Activated CD4-positive, alpha-beta T cell treated with anti-CD3 and anti-CD28 coated beads, Interleukin-2, amount 10 ng/mL, durations not matched to agents 24 days and 14 days (primary cell): ENCODE measurements around the gene CASK. TPM values are rescaled to one million over a fixed set of nuclear protein-coding genes. Genes with fewer than 3 reads are reported as not detected.

Experiments
- DNase-seq: peaks from one replicate; pipeline ENCODE4 v3.0.0; 2022
- H3K27ac Mint-ChIP-seq: one replicate; pipeline ENCODE4 v1.8.0; 2022; ENCODE audit warnings: mild to moderate bottlenecking, mixed read lengths
- H3K27me3 Mint-ChIP-seq: one replicate; pipeline ENCODE4 v1.8.0; 2022; ENCODE audit warnings: mixed read lengths
- H3K36me3 Mint-ChIP-seq: one replicate; pipeline ENCODE4 v1.8.0; 2022; ENCODE audit warnings: low read depth, mild to moderate bottlenecking, mixed read lengths
- H3K4me1 Mint-ChIP-seq: one replicate; pipeline ENCODE4 v1.8.0; 2021; ENCODE audit warnings: mixed read lengths
- H3K4me3 Mint-ChIP-seq: one replicate; pipeline ENCODE4 v1.8.0; 2022; ENCODE audit warnings: mild to moderate bottlenecking, moderate library complexity, mixed read lengths
- H3K9me3 Mint-ChIP-seq: one replicate; pipeline ENCODE4 v1.8.0; 2021; ENCODE audit warnings: mixed read lengths
- intact Hi-C: fragments of 100-400 bp; cut with micrococcal nuclease; formaldehyde crosslinking; loops from one replicate; pipeline ENCODE4 v1.15.1; 2023
- total RNA-seq: library from RNA; stranded (reverse); gene quantifications from 2 replicates; pipeline ENCODE4 v1.2.3, GENCODE V29; 2022

The CASK gene
- total RNA-seq, 1 donor from 2014 or later, result 19.3 TPM

- no peak for DNase-seq
- intact Hi-C loops, result no loop called here
- H3K27ac Mint-ChIP-seq, result no peak overlapping the region
- no peaks in the 10 kb centered on the region for H3K36me3 Mint-ChIP-seq
- no peaks in the 10 kb centered on the region for H3K9me3 Mint-ChIP-seq
- no peaks in the 10 kb centered on the region for H3K27me3 Mint-ChIP-seq
- no peak overlapping the region for H3K4me3 Mint-ChIP-seq
- H3K4me1 Mint-ChIP-seq, result no peaks in the 10 kb centered on the region
Measured at GRCh38 chrX:41491267-41492004, 431.9 kb downstream of the CASK start.

GRCh38 chrX:41490446-41490845, 432.9 kb downstream of the CASK start:
- Mint-ChIP-seq H3K9me3 (no peaks in the 10 kb centered on the region), H3K27me3 (no peaks in the 10 kb centered on the region), H3K27ac (no peak overlapping the region), H3K4me1 (no peaks in the 10 kb centered on the region), H3K4me3 (no peak overlapping the region), H3K36me3 (no peaks in the 10 kb centered on the region)
- intact Hi-C loops, result no loop called here
- DNase-seq, result no peak

DNA sequence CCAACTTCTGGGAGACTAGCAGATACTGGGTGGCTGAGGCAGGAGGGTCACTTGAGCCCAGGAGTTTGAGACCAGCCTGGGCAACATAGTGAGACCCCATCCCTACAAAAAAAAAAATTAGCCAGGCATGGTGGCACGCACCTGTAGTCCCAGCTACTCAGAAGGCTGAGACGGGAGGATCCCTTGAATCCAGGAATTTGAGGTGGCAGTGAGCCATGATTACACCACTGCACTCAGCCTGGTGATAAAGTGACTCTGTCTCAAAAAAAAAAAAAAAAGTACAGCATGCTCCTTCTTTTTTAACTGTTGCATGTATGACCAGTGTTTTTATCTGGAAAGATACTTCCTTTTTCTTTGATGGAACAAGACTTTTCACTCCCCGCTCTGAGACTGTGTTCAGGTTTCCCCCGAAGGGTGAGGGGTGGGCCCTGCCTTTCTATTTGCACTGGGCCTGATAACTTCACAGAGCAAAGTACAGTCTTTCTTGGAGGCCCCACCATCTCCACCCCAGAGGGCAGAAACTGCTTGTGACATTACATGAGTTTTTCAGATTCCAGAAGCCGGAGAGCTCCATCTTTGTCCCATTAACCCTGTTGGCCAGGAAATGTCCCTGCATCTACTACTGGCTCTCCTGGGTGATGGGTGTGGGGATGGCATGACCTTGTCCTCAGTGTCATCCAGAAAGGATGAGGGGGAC, 441.1 kb downstream of the CASK start:
- intact Hi-C loops, result no loop called here
- H3K27me3 Mint-ChIP-seq, result no peaks in the 10 kb centered on the region
- H3K36me3 Mint-ChIP-seq, result no peaks in the 10 kb centered on the region

DNA sequence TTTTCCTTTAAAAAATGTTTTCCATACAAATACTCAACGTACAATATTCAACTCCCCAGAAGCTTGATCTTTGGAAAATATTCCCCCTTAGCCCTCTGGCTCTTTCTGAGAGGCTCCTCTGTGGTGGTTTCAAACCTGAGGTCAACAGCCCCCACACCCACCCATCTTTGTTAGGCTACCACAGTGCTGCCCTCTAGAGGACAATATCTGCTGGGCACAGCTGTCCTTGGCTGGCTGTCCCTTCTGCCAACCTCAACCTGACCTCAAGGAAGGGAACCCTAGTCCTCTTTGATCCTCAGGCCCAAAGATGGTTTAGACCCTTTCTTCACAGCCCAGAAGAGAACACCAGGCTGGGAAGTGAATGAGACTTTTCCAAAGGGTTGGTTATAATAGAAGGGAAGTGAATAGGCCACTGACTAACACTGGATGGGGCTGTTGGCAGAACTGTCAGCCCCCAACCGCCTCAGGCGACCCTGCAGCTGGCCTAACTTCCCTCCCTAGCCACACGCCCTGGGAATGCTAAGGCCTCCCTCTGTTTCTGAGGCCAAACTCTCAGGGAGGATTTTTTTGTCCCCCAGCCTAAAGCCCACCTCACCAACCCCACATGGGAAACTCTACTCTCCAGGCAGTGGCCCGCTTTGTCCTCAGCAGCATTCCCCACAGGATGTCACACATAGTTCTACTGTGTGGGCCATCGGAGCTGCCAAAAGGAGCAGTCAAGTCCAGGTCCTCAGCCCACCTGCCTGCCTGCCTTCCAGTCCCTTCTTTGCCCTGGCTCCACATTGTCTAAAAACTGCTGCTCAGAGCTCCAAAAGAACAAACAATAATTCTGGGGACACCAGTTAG, 441.9 kb downstream of the CASK start:
- H3K4me3 Mint-ChIP-seq, result no peak overlapping the region
- no peaks in the 10 kb centered on the region for H3K36me3 Mint-ChIP-seq
- H3K4me1 Mint-ChIP-seq, result peaks cover 2% of the 10 kb centered on the region
- no peaks in the 10 kb centered on the region for H3K9me3 Mint-ChIP-seq
- no peaks in the 10 kb centered on the region for H3K27me3 Mint-ChIP-seq
- intact Hi-C loops, result no loop called here
- no peak overlapping the region for H3K27ac Mint-ChIP-seq
- DNase-seq, result peak; percentile 61

More for the DNA sequence above, 441.1 kb downstream of the CASK start:
- H3K9me3 Mint-ChIP-seq, result no peaks in the 10 kb centered on the region
- peaks cover 2% of the 10 kb centered on the region for H3K4me1 Mint-ChIP-seq
- H3K4me3 Mint-ChIP-seq, result no peak overlapping the region
- no peak for DNase-seq
- no peak overlapping the region for H3K27ac Mint-ChIP-seq

DNA sequence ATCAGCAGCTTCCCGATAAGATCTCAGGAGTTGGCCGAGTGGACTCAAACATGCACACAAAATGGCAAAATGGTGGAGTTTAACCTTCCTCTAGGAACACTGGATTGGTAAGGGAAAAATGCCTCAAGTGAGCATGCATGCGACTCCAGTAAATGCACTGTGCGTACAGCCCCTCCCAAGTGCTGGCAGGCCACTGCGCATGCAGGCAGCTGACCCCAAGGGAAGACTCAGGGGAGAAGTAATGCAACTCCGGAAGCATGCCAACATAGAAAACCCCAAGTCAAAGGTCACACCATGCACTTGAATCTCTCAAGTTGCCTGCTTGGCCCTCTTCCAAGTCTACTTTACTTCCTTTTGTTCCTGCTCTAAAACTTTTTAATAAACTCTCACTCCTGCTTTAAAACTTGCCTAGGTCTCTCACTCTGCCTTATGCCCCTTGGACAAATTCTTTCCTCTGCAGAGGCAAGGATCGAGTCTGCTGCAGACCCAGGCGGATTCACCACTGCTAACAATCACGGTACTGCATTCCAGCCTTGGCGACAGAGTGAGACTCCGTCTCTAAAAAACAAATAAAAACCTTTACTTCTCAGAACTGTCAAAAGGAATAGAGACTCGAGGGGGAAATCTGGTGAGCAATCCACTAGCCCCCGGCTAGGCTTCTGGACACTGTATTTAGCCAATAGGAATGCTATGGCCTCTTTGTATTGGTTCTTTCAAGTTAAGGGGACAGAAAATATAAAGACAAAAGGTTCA, 442.7 kb downstream of the CASK start:
- H3K27ac Mint-ChIP-seq, result no peak overlapping the region
- no peaks in the 10 kb centered on the region for H3K36me3 Mint-ChIP-seq
- peaks cover 2% of the 10 kb centered on the region for H3K4me1 Mint-ChIP-seq
- no peak overlapping the region for H3K4me3 Mint-ChIP-seq
- H3K27me3 Mint-ChIP-seq, result no peaks in the 10 kb centered on the region
- no peaks in the 10 kb centered on the region for H3K9me3 Mint-ChIP-seq
- DNase-seq, result no peak
- intact Hi-C loops, result no loop called here

GRCh38 chrX:41478381-41478911, 444.9 kb downstream of the CASK start:
- no peak for DNase-seq
- H3K27me3 Mint-ChIP-seq, result no peaks in the 10 kb centered on the region
- H3K4me1 Mint-ChIP-seq, result peaks cover 2% of the 10 kb centered on the region
- H3K4me3 Mint-ChIP-seq, result no peak overlapping the region
- H3K9me3 Mint-ChIP-seq, result no peaks in the 10 kb centered on the region
- intact Hi-C loops, result no loop called here
- H3K27ac Mint-ChIP-seq, result no peak overlapping the region
- no peaks in the 10 kb centered on the region for H3K36me3 Mint-ChIP-seq

DNA sequence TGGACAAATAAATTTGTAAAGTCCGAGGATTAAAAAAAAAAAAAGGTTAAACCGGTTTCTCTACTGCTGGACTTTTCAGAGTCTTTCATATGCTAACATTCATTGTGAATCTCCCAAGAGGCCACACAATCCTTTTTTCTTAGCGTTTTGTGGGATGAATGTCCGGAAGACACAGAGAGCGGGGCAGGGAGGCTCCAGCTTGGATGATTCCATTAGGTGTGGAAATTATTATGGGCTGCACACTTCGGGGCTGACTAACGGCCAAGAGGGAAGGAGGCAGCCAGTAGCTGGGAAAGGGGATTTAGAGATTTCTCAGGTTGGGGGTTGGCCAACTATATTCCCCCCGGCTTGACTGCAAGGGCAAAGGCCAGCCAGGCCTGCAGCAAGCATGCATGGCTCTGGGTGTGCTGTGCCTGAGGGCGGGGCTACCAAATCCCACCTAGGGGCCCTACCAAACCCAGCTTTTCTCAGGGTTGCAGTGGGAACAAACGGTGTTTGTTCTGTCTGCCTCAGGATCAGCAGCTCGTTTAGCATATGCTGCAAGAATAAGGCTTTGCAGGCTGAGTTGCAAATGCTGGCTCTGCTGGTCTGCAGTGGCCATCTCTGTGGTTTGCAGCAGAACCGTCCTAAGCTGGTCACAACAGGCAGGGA, 447.6 kb downstream of the CASK start:
- Mint-ChIP-seq H3K27me3 (no peaks in the 10 kb centered on the region), H3K4me1 (no peaks in the 10 kb centered on the region), H3K9me3 (no peaks in the 10 kb centered on the region), H3K4me3 (no peak overlapping the region), H3K27ac (no peak overlapping the region), H3K36me3 (no peaks in the 10 kb centered on the region)
- intact Hi-C loops, result no loop called here
- DNase-seq, result no peak

- Mint-ChIP-seq H3K4me3 (no peak overlapping the region), H3K4me1 (no peaks in the 10 kb centered on the region), H3K27me3 (no peaks in the 10 kb centered on the region), H3K27ac (no peak overlapping the region), H3K36me3 (no peaks in the 10 kb centered on the region), H3K9me3 (no peaks in the 10 kb centered on the region)
- no peak for DNase-seq
- intact Hi-C loops, result no loop called here
Measured at GRCh38 chrX:41475191-41475590, 448.2 kb downstream of the CASK start.

DNA sequence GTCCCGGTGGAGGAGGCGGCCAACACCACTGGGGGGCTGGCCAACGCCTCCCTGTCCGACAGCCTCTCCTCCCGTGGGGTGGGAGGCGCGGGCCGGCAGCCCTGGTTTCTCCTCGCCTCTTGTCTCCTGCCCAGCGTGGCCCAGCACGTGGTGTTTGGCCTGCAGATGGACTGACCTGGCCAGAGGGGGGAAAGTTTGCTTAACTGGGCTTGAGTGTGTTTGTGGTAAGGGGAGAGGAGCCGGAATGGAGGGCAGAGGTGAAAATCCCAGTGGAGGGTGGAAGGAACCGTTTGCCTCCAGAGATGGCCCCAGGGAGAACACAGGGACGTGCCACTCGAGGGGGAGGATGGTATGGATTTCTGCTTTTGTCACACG, 448.6 kb downstream of the CASK start:
- Mint-ChIP-seq H3K27me3 (no peaks in the 10 kb centered on the region), H3K9me3 (no peaks in the 10 kb centered on the region), H3K4me1 (peaks cover 3% of the 10 kb centered on the region), H3K36me3 (no peaks in the 10 kb centered on the region), H3K27ac (no peak overlapping the region), H3K4me3 (no peak overlapping the region)
- no peak for DNase-seq
- intact Hi-C loops, result no loop called here

- intact Hi-C loops, result no loop called here
- peaks cover 4% of the 10 kb centered on the region for H3K4me1 Mint-ChIP-seq
- H3K36me3 Mint-ChIP-seq, result no peaks in the 10 kb centered on the region
- H3K4me3 Mint-ChIP-seq, result no peak overlapping the region
- H3K9me3 Mint-ChIP-seq, result no peaks in the 10 kb centered on the region
- no peaks in the 10 kb centered on the region for H3K27me3 Mint-ChIP-seq
- H3K27ac Mint-ChIP-seq, result no peak overlapping the region
- DNase-seq, result no peak
Measured at GRCh38 chrX:41473936-41474725, 449.2 kb downstream of the CASK start.

- Mint-ChIP-seq H3K4me1 (peaks cover 4% of the 10 kb centered on the region), H3K4me3 (no peak overlapping the region), H3K36me3 (no peaks in the 10 kb centered on the region), H3K27ac (no peak overlapping the region), H3K9me3 (no peaks in the 10 kb centered on the region), H3K27me3 (no peaks in the 10 kb centered on the region)
- DNase-seq, result no peak
- intact Hi-C loops, result no loop called here
Measured at GRCh38 chrX:41472231-41472815, 451.0 kb downstream of the CASK start.

DNA sequence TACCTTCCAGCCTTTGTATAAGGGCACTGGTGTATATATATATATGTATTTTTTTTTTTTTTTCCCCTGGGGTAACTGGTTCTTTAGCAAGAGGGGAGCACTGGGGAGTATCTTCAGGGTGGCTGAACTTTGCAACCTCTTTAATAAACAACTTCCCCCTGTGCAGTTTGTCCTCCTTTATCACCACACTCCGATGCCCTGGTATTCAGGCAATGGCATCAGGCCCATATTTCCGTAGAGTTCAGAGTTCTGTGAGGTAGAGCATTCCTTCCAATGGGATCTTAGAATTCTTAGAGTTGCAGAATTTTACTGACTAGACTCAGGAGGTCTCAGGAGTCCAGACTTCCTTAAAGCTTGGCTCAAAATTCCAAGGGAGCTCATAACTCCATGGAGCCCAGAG, 451.6 kb downstream of the CASK start:
- H3K4me3 Mint-ChIP-seq, result no peak overlapping the region
- H3K27ac Mint-ChIP-seq, result no peak overlapping the region
- peaks cover 4% of the 10 kb centered on the region for H3K4me1 Mint-ChIP-seq
- no peaks in the 10 kb centered on the region for H3K27me3 Mint-ChIP-seq
- DNase-seq, result no peak
- H3K9me3 Mint-ChIP-seq, result no peaks in the 10 kb centered on the region
- H3K36me3 Mint-ChIP-seq, result no peaks in the 10 kb centered on the region
- intact Hi-C loops, result no loop called here
